HG03439 (cell line): ENCODE data around the gene PGD.
"Not testable (repeated sequence)": the region's sequence is repeated elsewhere in the genome, so short reads cannot be mapped to it uniquely, and the experiment has no call there.

ENCODE experiments used
- ATAC-seq: cut with Tn5 transposase; IDR thresholded peaks from one replicate; pipeline ENCODE4 v1.9.1; 2021; ENCODE audit warnings: mild to moderate bottlenecking, moderate library complexity; ENCODE audit not compliant: unreplicated experiment

The PGD gene

GRCh38 chr1:10433790-10434189, 34.9 kb downstream of the PGD start:
- no peak for ATAC-seq

- no peak for ATAC-seq
Measured at GRCh38 chr1:10434590-10434989, 35.7 kb downstream of the PGD start.

- no peak for ATAC-seq
Measured at GRCh38 chr1:10437052-10437451, 38.2 kb downstream of the PGD start.

DNA sequence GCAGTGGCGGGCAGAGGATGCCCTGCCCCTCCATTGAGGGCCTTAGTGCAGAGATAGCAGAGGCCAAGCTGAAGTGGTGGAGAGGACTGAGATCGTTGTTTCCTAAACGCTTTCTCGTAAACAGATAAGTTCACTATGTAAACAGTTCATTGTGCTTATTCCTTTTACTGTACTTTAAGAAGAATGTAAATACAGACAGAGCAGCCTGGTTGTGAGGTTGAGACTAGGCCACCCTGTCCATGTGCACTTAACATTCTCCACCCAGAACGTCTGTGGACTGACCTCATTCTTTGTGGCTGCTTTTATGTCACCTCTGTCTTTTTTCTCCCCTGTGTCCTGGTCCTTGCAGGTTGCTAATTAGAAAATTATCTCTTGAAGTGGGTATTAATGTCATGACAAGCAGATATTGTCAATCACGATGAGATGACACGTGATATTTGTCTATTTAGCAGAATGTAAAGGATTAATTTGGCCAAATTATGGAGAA, 39.9 kb downstream of the PGD start:
- ATAC-seq = no peak

- ATAC-seq = no peak
Measured at GRCh38 chr1:10440305-10440704, 41.4 kb downstream of the PGD start.

DNA sequence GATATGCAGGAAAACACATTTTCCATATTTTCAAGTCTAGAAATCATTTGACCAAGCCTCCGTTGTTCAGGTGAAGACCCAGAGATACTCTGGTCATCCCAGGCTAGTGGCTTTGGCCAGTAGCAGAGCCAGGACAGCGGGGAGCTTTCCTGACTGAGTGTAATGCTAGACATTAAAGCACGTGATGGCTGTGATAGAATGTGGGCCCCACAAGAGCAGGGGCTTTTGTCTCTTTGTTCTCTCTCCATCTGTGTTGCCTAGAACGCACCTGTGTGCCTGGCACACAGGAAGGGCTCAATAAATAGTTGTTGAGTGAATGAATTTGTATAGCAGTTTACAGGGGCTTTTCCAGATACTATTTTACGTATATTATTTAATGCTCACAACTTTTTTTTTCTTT, 41.9 kb downstream of the PGD start:
- no peak for ATAC-seq

GRCh38 chr1:10444248-10444647, 45.4 kb downstream of the PGD start:
- no peak for ATAC-seq

DNA sequence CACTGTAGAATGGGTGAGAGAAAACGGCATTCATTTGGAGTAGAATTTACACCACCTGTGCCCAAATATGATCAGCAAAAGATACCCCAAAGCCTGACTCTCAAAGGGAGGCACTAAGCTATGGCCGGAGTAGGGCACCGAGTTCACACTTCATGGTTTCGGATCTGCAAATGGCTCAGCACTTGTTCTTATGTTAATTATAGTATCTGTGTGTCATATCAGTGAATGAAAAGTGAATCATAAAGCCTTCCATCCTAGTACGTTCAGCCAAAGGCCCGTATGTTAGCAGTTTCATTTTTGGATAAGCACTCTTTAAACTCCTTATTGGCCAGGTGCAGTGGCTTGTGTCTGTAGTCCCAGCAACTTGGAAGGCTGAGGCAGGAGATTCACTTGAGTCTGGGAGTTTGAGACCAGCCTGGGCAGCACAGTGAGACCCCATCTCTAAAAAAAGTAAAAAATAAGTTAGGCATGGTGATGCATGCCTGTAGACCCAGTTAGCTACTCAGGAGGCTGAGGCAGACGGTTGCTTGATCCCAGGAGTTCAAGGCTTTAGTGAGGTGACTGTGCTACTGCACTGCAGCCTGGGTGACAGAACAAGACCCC, 46.0 kb downstream of the PGD start:
- ATAC-seq = peak; percentile 53

GRCh38 chr1:10446790-10447422, 48.0 kb downstream of the PGD start:
- ATAC-seq = no peak

- no peak for ATAC-seq
Measured at GRCh38 chr1:10449751-10450150, 50.9 kb downstream of the PGD start, which contains the start of gene CORT. TSS of gene CORT (plus strand) at chr1:10450031. CDS start at chr1:10450224, 193 bp downstream.

GRCh38 chr1:10450156-10450814, 51.4 kb downstream of the PGD start:
- no peak for ATAC-seq

GRCh38 chr1:10450836-10451235, 52.0 kb downstream of the PGD start:
- no peak for ATAC-seq

DNA sequence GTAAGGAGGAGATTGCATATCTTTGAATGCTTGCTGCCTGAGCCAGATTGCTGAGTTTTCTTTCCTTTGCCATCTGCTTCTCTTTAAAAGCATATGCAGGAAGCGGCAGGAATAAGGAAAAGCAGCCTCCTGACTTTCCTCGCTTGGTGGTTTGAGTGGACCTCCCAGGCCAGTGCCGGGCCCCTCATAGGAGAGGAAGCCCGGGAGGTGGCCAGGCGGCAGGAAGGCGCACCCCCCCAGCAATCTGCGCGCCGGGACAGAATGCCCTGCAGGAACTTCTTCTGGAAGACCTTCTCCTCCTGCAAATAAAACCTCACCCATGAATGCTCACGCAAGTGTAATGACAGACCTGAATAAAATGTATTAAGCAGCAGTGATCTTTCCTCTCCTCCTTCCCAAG, 52.4 kb downstream of the PGD start:
- no peak for ATAC-seq

- ATAC-seq = no peak
Measured at GRCh38 chr1:10456048-10456447, 57.2 kb downstream of the PGD start.

GRCh38 chr1:10456661-10457060, 57.8 kb downstream of the PGD start:
- no peak for ATAC-seq

GRCh38 chr1:10457462-10457861, 58.6 kb downstream of the PGD start:
- not testable (repeated sequence) for ATAC-seq

DNA sequence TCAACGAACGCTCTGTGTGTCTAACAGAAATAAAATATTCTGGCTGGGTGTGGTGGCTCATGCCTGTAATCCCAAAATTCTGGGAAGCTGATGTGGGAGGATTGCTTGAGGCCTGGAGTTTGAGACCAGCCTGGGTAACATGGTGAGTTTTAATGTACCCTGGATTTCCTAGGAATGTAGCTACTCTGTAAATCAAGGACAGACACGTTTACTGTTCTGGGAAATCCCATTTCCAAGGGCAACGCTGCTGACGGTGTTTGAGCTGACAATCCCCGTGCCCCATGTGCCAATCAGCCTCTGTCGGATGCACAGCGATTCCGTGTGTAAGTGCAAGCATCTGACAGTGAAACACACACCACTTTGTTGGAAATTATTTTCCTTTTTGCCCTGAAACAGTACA, 59.0 kb downstream of the PGD start:
- ATAC-seq = no peak

DNA sequence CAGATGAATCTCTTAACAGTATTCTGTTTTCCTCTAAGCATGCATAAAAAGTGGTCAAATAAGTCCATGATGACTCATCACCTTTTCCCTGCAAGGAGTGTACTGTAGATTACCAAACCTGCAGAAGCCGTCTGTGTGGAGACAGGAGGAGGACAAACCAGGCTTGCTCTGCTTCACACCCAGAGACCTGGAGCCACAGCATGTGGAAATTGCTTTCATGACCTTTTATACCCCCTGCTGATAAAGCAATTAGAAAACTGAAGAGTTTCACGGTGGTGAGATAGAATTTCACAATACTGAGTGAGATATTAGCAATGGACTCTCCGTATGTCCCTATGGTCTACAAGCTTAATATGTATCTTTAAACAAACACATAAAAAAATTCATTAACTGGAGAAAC, 60.3 kb downstream of the PGD start:
- ATAC-seq = no peak

- no peak for ATAC-seq
Measured at GRCh38 chr1:10467078-10467477, 68.2 kb downstream of the PGD start.

GRCh38 chr1:10470043-10470442, 71.2 kb downstream of the PGD start:
- ATAC-seq = no peak
